ENCODE results near the gene KLF3. TPM values are rescaled to one million over a fixed set of nuclear protein-coding genes. Genes with fewer than 3 reads are reported as not detected.

The KLF3 gene
- total RNA-seq, 4 donors from 2014 or later, result 46.0 to 73.1 (median 54.7) TPM

- TF ChIP-seq, protein P1, sequence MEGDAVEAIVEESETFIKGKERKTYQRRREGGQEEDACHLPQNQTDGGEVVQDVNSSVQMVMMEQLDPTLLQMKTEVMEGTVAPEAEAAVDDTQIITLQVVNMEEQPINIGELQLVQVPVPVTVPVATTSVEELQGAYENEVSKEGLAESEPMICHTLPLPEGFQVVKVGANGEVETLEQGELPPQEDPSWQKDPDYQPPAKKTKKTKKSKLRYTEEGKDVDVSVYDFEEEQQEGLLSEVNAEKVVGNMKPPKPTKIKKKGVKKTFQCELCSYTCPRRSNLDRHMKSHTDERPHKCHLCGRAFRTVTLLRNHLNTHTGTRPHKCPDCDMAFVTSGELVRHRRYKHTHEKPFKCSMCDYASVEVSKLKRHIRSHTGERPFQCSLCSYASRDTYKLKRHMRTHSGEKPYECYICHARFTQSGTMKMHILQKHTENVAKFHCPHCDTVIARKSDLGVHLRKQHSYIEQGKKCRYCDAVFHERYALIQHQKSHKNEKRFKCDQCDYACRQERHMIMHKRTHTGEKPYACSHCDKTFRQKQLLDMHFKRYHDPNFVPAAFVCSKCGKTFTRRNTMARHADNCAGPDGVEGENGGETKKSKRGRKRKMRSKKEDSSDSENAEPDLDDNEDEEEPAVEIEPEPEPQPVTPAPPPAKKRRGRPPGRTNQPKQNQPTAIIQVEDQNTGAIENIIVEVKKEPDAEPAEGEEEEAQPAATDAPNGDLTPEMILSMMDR (IDR thresholded peaks at IDR 0.05; ENCODE audit: low read depth), result no peak
These were observed 35.1 kb downstream of the KLF3 start for GRCh38 chr4:38699112-38699511.

DNA sequence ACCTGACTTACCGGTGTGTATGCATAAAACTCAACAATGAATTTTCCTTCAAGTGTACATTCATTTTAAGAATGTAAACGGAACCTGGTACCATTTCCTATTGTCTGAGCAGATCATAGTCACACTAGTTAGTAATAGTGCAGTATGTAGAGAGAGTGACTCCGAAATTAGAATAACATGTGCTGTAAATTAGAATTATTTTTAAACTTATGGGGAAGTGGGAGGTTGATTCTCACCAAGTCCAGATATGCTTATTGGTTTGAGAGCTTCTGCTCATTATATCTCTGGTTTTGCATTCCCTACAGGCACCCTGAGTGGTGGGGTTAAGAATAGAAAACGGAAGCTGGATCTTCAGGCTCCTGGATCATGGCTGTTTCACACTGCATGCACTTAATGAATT lies 39.6 kb downstream of the KLF3 start:
- TF ChIP-seq, protein P1 (IDR thresholded peaks at IDR 0.05; ENCODE audit: low read depth), result no peak

- TF ChIP-seq, protein P1 (IDR thresholded peaks at IDR 0.05; ENCODE audit: low read depth), result no peak
These were observed 40.7 kb downstream of the KLF3 start for GRCh38 chr4:38704622-38705154.

DNA sequence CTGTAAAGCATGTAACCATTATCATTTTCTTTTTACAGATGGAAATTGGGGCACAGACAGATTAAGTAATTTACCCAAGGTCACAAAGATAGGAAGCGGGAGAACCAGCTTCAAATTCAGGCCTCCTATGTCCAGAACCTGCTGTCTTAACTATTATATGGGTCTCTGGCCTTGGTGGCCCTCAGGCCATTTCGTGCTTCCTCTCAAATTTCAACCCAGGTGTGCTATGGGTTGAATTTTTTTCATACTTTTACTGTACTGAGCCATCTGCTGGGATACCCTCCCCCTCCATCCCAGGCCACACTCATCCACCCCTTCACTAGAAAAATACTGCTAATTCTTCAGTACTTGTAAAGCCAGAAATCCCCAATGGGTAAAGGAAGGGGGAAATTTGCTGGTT lies 42.3 kb downstream of the KLF3 start:
- TF ChIP-seq, protein P1 (IDR thresholded peaks at IDR 0.05; ENCODE audit: low read depth), result no peak

- TF ChIP-seq, protein P1 (IDR thresholded peaks at IDR 0.05; ENCODE audit: low read depth), result no peak
These were observed 46.1 kb downstream of the KLF3 start for GRCh38 chr4:38710053-38710452.

DNA sequence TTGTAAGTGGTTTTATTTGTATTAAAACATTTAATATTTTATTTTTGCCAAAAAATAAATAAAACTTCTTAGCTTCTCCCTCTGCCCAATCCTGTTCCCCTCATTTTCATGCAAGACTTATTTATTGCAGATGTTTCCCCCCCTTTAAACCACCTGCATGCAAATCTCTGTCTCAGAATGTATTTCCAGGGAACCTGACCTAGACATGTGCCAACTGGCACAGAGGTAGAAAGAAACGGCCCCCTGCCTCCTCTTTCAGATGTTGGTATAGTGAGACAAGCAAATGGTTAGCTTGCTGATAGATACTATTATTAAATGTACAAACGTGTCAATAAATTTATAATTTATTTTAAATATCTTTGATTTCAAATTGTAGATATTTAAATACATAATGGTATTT lies 47.1 kb downstream of the KLF3 start:
- TF ChIP-seq, protein P1 (IDR thresholded peaks at IDR 0.05; ENCODE audit: low read depth), result no peak

DNA sequence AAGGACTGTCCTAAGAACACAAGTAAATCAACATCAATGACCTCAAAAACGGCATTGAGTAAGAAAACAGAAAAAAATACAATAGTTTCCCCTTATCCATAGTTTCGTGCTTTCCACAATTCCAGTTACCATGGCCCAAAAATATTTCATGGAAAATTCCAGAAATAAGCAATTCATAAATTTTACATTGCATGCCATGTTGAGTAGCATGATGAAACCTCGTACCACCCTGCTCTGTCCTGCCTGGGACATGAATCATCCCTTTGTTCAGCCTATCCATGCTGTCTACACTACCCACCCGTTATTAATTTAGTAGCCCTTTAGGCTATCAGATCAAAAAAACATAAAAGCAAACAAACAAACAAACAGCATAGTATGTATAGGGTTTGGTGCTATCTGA lies 51.1 kb downstream of the KLF3 start:
- TF ChIP-seq, protein P1 (IDR thresholded peaks at IDR 0.05; ENCODE audit: low read depth), result no peak
